GM18498 (cell line): ENCODE measurements around the gene MARK3.

Experiments
- ATAC-seq: cut with Tn5 transposase; IDR thresholded peaks from one replicate; pipeline ENCODE4 v1.9.1; 2021; ENCODE audit warnings: mild to moderate bottlenecking, moderate library complexity; ENCODE audit not compliant: unreplicated experiment

Gene MARK3

DNA sequence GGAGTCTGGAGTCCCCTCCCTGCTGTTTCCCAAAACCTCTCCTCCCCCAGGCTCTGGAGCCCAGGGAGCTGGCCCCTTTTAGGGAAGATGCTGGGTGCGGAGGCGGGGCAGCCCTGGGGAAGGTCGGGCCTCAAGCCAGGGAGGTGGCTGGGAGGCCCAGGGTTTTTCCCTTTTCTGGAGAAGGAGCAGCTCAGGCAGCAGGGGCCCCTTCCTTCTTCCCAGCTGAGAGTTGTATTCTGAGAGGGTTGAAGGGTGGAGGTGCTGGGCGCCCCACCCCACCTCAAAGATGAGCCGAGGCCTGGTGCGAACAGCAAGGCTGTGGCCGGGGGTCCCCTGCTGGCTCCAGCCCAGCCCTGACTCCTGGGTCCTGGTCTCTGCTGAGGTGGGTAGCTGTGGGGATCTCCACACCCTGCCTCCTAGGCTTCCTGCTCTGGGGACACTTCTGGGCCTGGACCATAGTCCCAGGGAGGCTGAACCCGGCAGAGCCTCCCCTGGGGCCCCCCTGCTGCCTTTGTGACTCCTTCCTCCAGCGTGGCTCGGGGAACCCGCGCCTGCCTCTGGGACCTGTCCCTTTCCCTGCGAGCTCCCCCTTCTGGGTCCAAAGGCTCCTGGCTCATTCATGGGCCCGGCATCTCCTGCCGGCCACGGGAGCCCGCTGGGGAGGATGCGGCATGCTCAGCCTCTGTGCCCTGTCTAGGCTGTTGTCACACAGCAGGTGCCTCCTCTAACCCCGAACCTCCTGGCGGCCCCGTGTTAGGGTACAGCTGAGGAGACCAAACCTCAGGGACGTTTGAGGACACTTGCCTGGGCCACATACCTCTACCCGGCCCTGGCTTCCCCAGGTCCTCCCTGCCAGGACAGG, 148.2 kb downstream of the MARK3 start:
- no peak for ATAC-seq

DNA sequence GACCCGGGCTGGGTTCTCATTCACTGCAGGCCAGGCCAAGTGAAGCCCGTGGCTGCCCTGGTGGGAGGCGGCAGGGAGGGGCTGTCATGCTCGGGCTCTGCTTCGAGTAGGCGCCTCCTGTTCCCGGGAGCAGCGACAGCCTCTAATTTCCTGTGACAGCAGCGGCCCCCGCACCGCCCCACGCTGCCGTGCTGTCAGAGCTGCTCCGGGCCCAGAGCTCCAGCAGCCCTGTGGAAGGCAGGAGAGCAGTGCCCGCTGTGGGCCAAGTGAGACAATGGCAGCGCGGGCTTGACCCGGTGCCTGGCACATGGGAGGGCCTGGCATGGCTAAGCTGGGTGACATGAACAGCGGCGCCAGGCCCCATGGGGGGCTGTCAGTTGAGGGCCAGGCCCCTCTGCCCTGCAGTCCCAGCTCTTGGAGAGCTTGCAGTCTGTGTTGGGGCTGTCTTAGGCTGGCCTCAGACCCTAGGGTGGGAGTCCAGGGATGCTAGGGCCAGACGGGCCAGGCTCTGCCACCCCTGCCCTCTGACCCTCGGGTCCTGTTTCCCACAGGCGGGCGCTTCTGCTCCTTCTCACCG, 148.9 kb downstream of the MARK3 start:
- no peak for ATAC-seq

DNA sequence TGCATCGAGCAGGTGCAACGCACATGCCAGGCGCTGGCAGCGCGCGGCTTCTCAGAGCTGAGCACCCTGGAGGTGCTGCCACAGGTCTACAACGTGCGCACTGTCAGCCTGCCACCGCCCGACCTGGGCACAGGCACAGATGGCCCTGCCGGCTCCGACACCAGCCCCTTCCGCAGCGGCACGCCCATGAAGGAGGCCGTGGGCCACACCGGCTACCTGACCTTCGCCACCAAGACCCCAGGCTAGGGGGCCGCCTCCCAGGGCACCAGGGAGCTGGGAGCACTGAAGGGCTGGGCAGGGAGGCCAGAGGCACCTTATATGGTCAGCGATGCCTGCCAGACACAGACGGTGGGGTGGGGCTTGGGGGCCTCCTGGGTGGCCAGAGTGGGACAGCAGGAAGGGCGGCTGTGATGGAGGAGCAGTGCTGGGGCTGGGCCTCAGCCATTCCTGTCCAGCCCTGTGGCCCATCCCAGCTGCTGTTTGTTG, 149.4 kb downstream of the MARK3 start:
- ATAC-seq, result no peak

DNA sequence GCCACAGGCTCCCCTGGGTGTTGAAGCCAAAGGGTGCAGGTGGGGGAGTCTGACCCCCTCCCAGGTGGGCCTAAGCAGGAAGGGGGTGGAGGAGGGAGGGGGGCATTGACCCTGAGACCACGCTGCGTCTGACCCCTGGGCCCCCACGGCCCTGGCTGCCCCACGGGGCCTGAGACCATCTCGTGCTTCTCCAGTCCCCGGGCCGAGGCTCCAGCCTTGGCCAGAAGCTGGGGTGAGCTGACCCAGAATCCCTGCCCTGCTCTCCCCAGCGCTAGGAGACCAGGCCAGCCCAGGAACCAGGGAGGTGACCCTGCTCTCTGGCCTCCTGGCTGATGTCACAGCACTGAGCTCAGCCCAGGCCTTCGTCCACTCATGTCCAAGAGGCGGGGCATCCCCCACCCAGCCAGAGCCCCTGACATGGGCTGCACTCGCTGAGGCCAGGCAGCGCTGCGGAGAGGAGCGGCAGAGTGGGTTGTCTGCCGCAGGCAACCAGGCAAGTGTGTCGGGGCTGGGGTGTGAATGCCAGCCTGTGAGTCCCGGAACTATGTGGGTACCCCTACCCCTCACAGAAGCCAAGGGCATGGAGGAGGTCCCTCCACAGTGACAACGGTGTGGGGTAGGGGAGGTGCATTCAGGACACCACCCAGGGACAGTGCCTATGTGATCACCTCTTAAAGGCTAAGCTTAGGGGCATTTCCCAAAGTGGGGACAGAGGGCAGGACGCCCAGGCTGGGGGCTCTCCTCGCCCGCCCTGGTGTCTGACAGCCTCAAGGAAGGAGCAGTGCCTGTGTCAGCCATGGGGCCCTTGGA, 150.1 kb downstream of the MARK3 start:
- ATAC-seq, result no peak

DNA sequence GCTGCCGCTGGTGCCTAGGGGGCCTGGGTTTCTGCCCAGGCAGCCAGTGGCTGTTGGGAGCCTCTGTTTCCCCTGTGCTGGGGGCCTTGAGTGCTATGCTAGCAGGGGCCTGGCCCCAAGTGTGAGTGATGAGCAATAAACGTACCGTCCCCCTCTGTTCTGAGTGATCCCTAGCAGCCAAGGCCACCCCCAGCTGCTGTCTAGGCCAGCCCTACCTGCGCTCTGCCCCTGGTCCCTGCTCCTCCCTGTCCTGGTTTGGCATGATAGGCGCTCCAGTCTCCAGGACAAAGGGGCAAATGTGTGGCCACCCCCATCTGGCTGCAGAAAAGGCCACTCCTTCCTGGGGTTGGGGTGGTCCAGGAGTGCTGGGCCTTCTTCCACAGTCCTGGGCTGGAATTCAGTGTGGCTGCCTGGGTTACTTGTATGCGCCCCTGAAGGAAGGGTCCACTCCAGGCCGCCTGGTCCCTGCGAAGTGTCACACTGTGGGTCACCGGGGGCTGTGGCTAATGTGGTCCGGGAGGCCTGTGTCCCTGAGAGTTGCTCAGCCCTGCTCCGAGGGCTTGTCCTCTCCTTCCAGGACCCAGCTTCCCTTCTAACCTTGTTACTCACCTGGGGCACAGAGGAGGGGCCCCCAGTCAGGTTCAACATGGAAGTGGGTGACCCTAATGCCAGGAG, 150.8 kb downstream of the MARK3 start:
- no peak for ATAC-seq

DNA sequence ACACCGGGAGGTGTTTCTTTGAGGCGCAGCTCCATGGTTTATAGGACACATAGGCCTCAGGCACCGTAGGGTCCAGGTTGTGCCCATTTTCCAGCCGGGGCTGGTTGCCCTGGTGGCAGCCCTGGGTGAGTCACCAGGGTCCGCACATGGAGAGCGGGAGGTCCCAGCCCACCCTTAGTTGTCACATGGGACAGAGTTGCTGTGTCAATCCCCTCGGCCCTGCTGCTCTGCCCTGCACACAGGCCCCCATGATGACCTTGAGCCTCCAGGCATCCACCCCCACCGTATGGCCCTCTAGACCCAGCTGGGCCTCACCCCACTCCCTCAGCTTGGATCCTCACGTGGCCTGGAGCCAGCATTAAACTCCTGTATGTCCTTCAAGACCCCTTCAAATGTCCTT, 151.5 kb downstream of the MARK3 start:
- ATAC-seq, result no peak

DNA sequence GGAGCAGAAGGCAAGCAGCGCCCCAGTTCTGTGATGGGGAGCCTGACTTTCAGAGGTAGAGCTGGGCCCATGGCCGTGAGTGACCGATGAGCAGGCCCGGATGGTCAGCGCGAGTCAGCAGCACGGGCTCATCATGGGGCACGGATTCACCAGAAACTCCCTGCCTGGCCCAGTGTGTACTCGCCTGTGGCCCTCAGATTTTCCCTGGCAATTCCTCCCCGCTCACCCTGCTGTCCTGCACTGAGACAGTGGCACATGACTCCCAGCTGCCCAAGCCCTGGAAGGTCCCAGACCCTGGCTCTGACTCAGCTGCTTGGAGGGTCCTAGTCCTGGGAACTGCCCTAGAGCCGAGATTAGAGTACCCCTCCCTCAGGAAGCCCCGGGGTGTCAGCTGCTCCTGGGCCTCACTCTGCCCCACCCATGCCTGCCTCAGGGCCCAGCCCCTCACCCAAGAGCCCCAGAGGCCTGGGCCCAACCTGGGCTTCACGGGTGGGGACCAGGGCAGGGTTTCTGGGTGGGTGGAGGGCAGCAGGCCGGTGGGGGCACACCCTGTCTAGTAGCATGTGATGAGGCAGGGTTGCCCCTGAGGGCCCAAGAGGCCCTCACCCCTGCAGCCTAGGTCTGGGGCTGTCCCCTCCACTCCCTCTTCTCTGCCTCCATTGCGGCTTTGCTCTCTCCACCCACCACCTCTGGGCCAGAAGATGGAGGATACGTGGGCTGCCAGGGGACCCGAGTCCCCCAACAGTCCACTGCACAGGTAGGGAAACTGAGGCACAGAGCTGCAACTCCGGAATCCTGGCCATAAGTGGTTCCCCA, 152.2 kb downstream of the MARK3 start:
- ATAC-seq, result no peak

DNA sequence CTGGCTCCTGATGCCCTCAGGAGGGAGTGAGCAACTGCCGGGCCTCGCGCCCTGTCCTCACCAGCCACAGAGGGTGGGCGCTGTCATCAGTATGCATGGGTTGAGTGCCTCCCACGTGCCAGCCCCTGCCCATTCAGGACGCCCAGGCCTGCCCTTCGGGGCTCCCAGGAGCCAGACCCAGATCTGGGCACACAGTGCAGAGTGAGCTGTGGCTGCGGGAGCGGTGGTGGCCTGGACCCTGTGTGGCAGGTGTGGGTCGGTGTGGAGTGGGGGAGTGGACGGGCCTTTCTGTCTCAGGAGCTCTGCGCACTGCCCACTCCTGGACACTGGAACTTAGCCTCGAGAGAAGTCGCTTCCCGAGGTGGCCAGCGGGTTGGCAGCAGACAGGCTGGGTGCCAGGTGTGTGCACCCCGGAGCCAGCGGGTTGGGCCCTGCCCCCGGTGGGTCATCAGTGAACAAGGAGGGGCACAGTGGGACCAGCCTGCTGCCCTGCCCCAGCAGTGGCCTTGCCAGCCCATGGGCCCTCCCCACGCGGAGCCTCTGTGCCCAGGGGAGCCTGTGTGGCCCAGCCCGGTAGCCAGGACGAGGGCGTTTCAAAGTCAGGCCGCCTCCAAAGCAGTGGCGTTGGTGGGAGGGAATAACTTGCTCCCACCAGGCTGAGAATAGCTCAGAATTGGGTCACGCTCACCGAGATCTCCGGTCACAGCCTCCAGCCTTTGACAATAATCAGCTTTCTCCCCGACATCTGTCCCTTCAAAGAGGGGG, 153.3 kb downstream of the MARK3 start:
- no peak for ATAC-seq

DNA sequence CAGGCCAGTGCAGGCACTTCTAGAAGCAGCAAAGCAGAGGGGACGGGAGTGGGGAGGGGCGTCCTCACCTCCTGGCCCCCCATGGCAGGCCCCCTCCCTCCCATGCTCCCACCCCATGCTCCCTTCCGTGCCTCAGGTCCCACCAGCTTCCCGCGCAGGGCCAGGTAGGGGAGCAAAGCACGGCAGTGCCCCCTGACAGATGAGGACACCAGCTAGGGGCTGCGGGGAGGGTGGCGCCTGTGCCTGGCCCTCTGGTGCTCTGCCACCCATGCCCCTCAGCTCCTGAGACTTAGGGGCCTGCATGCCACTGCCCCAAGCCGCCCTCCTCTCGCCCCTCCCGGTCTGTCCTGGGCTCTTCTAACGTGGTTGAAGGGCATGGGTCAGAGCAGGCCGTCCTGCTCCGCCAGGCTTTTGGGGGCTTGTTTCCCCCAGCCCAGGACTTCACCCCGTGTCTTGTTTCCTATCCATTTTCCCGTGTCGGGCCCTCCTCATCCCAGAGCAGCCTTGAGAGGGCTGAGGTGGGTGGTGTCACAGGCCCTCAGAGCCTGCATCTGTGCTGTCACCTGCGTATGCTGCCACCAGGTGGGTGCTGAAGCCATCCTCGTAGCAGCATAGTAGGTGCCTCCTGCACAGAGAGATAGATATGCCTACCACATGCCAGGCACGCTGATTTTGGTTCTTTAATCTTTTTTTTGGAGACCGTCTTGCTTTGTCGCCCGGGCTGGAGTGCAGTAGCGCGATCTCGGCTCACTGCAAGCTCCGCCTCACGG, 154.0 kb downstream of the MARK3 start:
- ATAC-seq, result no peak

DNA sequence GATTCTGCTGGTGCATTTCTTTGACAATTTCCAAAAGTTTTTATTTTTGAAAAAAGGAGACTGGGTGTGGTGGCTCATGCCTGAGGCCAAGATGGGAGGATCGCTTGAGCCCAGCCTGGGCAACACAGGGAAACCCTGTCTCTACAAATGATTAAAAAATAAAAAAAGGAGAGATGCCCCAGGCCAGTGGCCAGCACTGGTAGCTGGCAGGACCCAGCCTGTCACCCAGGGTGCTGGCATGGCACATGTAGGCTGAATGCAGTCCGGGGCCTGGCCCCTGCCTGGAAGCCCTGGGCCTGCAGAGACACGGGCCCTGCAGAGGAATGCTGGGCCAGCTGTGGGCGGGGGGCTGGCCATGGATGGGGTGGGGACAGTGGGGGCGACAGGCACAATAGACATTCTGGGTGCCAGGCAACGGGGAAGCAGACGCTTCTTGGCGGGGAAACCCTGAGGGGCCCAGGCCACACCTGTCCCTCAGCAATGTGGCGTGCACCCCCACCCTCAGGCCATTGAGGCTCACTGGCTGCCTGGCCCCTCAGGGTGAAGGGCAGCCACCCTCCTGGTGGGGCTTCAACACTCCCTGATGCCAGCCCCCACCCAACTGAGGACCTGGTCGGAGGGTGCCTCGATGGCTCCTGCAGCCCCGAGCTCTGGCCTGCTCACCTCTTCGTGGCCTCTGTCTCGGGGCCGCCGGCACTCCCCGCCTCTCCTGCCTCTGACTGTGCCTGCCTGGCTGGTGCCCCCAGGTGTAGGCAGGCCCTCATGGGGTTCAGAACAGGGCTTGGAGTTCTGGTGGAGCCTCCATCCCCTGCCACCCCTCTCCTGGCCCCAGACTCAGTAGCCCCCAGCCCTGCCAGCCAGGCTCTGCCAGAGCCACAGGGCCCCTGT, 155.8 kb downstream of the MARK3 start:
- no peak for ATAC-seq

DNA sequence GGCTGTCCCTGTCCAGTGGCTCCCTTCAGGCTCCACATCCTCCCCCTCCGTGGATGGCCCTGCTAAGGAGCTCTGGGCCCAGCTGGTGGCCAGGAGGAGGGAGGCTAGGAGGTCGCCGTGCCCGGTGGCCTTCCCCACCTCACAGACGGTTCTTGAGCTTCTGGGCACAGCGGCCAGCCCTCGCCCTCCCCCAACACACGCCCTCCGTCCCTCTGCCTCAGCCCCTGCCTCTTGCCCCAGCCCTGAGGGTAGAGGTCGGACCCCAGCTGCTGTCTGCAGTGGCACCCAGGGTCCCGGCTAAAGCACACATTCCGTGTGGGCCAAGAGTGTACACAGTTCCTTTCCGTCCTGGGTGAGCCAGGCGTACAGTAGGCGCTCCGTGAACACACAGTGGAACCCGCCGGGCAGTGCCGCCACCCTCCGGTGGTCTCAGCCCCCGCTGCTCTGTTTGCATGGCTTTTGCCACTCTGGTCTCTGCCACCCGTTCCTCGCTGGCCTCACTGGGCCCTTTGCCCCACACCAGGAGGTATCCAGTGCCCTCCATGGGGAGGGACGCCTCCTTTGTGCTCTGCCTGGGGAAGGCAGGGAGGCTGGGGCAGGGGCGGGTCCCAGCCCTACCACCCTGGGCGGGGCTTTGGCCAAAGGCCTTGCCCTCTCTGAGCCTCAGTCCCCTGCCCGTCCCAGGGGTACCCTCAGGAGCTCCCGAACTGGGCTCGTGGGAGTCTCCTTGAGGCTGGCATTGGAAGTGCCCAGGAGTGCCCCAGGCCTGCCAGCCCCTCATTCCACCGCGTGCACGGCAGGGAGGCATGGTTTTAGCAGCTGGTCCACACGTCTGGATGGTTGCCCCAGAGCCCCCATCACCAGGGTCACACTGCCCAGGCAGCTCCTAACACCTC, 156.7 kb downstream of the MARK3 start:
- ATAC-seq, result no peak

DNA sequence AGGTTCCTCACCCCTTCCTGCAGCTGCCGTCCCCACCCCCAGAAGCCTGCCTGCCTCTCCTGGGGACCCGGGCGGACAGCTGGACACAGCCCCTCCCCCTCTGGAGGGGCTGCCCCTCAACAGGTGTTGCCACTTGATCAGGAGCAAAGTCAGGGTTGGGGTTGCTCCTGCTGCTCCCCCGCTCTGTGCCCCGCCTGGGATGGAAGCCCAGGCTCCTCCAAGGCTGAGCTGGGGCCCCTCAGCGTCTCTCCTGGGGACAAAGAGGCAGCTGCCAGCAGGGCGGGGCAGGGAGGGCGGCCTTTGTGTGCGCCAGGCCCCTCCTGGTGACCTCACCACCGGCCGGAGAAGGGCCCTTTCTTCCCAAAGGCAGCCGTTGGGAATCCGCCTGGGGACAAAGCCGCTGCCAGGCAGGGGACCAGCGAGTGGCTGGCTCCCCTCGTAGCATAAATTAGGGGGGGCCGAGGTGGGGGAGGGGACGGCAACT, 157.4 kb downstream of the MARK3 start:
- no peak for ATAC-seq

DNA sequence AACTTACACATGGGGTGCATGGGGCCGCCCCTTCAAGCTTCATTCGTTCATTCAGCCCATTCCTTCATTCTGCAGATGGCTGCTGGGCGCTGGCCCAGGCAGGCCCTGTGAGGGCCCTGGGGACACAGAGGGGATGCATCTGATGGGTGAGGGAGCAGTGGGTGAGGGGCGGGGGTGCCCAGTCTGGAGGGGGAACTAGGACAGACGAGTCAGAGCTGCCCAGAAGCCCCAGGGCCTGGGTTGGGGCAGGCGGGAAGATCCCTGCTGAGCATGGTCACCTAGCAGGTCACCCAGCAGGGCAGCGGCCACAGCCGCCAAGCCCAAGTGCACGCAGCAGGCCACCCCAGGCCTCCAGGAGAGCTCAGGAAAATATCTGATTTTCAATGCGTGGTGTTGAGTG, 157.9 kb downstream of the MARK3 start:
- no peak for ATAC-seq

DNA sequence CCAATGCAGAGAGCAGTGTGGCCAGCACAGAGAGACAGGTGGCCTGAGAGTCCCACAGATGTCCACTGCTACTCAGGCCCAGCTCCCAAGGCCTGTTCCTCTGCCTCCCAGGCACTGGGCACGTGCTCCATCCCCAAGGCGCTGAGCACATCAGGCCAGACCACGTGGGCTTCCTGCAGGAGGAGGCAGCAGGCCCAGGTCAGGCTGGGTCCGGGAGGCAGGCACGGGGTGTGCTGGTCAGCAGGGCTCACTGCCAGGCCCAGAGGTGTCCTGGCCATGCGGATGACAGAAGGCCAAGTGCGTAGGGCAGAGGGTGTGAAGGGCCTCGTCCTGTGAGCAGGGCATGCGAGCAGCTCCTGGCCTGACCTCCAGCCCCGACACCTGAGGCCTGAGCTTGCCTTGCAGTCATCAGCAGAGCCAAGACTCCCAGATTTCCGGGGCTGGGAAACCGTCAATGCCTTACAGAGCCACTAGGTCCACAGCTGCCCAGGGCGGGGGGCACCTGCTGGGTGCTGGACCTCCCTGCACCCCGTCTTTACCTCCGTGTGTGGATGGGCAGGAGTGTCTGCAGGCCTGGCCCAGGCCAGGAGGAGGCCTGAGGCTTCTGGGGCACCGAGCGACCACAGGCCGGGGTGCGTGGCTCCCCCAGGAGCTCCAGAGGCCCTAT, 158.6 kb downstream of the MARK3 start:
- ATAC-seq, result no peak

DNA sequence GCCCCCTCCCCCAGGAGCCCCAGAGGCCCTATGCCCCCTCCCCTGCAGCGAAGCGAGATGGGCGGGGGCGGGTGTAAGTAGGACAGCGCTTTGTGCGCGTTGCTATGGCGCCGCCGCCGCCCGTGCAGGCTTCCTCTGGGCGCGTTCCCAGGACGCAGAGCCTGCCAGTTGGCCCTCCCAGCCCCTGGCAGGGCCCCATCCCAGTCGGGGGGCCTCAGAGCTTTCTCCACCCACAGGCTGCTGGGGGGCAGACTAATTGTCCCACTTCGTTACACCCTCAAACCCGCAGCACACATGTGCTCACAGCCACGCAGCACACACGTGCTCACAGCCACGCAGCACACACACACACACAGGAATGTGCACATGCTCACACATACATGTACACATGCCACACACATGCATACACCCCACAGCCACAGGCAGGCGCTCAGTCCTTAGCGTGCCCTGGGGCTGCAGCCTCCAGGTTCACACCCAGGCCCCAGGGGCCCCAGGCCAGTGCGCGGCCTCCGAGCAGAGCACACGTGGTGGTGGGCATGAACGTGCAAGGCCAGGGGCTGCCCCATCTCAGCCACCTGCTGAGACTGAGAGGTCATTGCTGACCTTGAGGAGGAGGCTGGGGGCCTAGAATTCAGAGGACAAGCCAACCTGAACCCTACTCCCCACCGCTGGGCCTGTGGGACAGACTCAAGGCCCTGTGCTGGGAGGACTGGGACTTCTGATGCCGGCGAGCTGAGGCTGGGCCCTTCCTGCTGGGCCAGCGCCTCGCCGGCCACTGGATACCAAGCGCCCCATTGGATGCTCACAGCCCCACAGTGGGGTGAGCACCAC, 159.4 kb downstream of the MARK3 start:
- no peak for ATAC-seq
